ENCODE data around the gene ATG12. TPM values are rescaled to one million over a fixed set of nuclear protein-coding genes. Genes with fewer than 3 reads are reported as not detected.

The ATG12 gene
- total RNA-seq, 1 experiment from 2014 or later = 48.7 TPM

GRCh38 chr5:115859378-115859777 lies 18.0 kb upstream of the ATG12 start:
- ChIA-PET POLR2A (ENCODE audit: unreplicated experiment) (no interaction called here), CTCF (no interaction called here)
- BruUV-seq (replicated peaks) = no TSS peak

GRCh38 chr5:115858396-115858795 lies 17.0 kb upstream of the ATG12 start:
- POLR2A ChIA-PET (ENCODE audit: unreplicated experiment) = no interaction called here
- peaks cover 26% of the 10 kb centered on the region for H3K4me1 ChIP-seq (replicated peaks; ENCODE audit: insufficient read depth)
- TF ChIP-seq EZH2 (IDR thresholded peaks at IDR 0.05; ENCODE audit: low read depth) (no peak), CTCF (conservative IDR thresholded peaks at IDR 0.05) (no peak)
- no peaks in the 10 kb centered on the region for H3K36me3 ChIP-seq (ENCODE audit: low read depth)
- no peak overlapping the region for H3K4me2 ChIP-seq
- H2AFZ ChIP-seq = no peak overlapping the region
- intact Hi-C loops (cut with micrococcal nuclease; ENCODE audit: unreplicated experiment) = no loop called here
- peaks cover 14% of the 10 kb centered on the region; the same call in 1 of the 2 replicates for H3F3A ChIP-seq (ENCODE audit: insufficient read depth, low read depth)
- 0 out of 2 replicates have a peak, but pooled peaks cover 1% of the 10 kb centered on the region for H3K9me3 ChIP-seq (ENCODE audit: insufficient read depth, low read depth)
- no peaks in the 10 kb centered on the region for H3K9me2 ChIP-seq (ENCODE audit: insufficient read depth)
- peaks cover 5% of the 10 kb centered on the region; the same call in 1 of the 2 replicates for H3K79me2 ChIP-seq (ENCODE audit: low read depth)
- DNase-seq = no peak
- no TSS peak for BruUV-seq (replicated peaks)
- no peaks in the 10 kb centered on the region; the same call in none of the 2 replicates for H4K20me1 ChIP-seq (ENCODE audit: insufficient read depth)
- CTCF ChIA-PET = no interaction called here
- no peaks in the 10 kb centered on the region for H3K27me3 ChIP-seq (ENCODE audit: insufficient read depth, low read depth)
- no peak overlapping the region for H3K4me3 ChIP-seq
- no peak overlapping the region for H3K27ac ChIP-seq

More at GRCh38 chr5:115859378-115859777, 18.0 kb upstream of the ATG12 start:
- Histone ChIP-seq H3K36me3 (ENCODE audit: low read depth) (no peaks in the 10 kb centered on the region), H3K9me2 (ENCODE audit: insufficient read depth) (no peaks in the 10 kb centered on the region), H3K4me2 (no peak overlapping the region), H4K20me1 (ENCODE audit: insufficient read depth) (peaks cover 5% of the 10 kb centered on the region), H2AFZ (no peak overlapping the region), H3K9me3 (ENCODE audit: insufficient read depth, low read depth) (0 out of 2 replicates have a peak, but pooled peaks cover 5% of the 10 kb centered on the region), H3K27me3 (ENCODE audit: insufficient read depth, low read depth) (no peaks in the 10 kb centered on the region), H3K79me2 (ENCODE audit: low read depth) (0 out of 2 replicates have a peak, but pooled peaks cover 5% of the 10 kb centered on the region), H3K4me3 (no peak overlapping the region), H3K27ac (no peak overlapping the region), H3F3A (ENCODE audit: insufficient read depth, low read depth) (peaks cover 14% of the 10 kb centered on the region; the same call in 1 of the 2 replicates), H3K4me1 (replicated peaks; ENCODE audit: insufficient read depth) (peaks cover 26% of the 10 kb centered on the region)
- TF ChIP-seq EZH2 (IDR thresholded peaks at IDR 0.05; ENCODE audit: low read depth) (no peak), CTCF (conservative IDR thresholded peaks at IDR 0.05) (no peak)
- intact Hi-C loops (cut with micrococcal nuclease; ENCODE audit: unreplicated experiment) = no loop called here
- no peak for DNase-seq

GRCh38 chr5:115857626-115858349 lies 16.4 kb upstream of the ATG12 start:
- peaks cover 14% of the 10 kb centered on the region; the same call in 1 of the 2 replicates for H3F3A ChIP-seq (ENCODE audit: insufficient read depth, low read depth)
- no TSS peak for BruUV-seq (replicated peaks)
- H3K4me1 ChIP-seq (replicated peaks; ENCODE audit: insufficient read depth) = peaks cover 26% of the 10 kb centered on the region
- peaks cover 5% of the 10 kb centered on the region; the same call in 1 of the 2 replicates for H3K79me2 ChIP-seq (ENCODE audit: low read depth)
- H4K20me1 ChIP-seq (ENCODE audit: insufficient read depth) = no peaks in the 10 kb centered on the region; the same call in none of the 2 replicates
- TF ChIP-seq EZH2 (IDR thresholded peaks at IDR 0.05; ENCODE audit: low read depth) = no peak
- no peak for TF ChIP-seq CTCF (conservative IDR thresholded peaks at IDR 0.05)
- ChIA-PET CTCF (no interaction called here), POLR2A (ENCODE audit: unreplicated experiment) (no interaction called here)
- DNase-seq = peak in 1 of 2 experiments; percentile 91
- no peak overlapping the region for H3K4me3 ChIP-seq
- intact Hi-C loops (cut with micrococcal nuclease; ENCODE audit: unreplicated experiment) = no loop called here
- no peaks in the 10 kb centered on the region for H3K9me3 ChIP-seq (ENCODE audit: insufficient read depth, low read depth)
- H3K27ac ChIP-seq = peak overlapping the region; percentile 51
- H3K36me3 ChIP-seq (ENCODE audit: low read depth) = no peaks in the 10 kb centered on the region
- H3K4me2 ChIP-seq = peak overlapping the region; percentile 49
- no peaks in the 10 kb centered on the region for H3K27me3 ChIP-seq (ENCODE audit: insufficient read depth, low read depth)
- no peak overlapping the region for H2AFZ ChIP-seq
- no peaks in the 10 kb centered on the region for H3K9me2 ChIP-seq (ENCODE audit: insufficient read depth)

Measured in PC-9 (cell line).